HG03575 (cell line): ENCODE results near the gene RPL37.
"Not testable (repeated sequence)": the region's sequence is repeated elsewhere in the genome, so short reads cannot be mapped to it uniquely, and the experiment has no call there.

Experiments used
- ATAC-seq: cut with Tn5 transposase; IDR thresholded peaks from one replicate; pipeline ENCODE4 v1.9.1; 2021; ENCODE audit not compliant: unreplicated experiment, insufficient number of reproducible peaks, low FRiP score; ENCODE audit errors: extremely low read depth

Gene RPL37

GRCh38 chr5:40801771-40802562 is 33.1 kb downstream of the RPL37 start:
- ATAC-seq, result no peak

- ATAC-seq, result no peak
Observed at GRCh38 chr5:40799258-40799657, 35.8 kb downstream of the RPL37 start.

- no peak for ATAC-seq
Observed at GRCh38 chr5:40798801-40799210, 36.2 kb downstream of the RPL37 start.

GRCh38 chr5:40798012-40798800 is 36.8 kb downstream of the RPL37 start, which contains the start of gene PRKAA1:
PRKAA1 (minus strand) TSS chr5:40798374; CDS start chr5:40798189, 185 bp downstream.
- peak; percentile 67 for ATAC-seq

- peak; percentile 19 for ATAC-seq
Observed at GRCh38 chr5:40797273-40798011, 37.6 kb downstream of the RPL37 start.

- no peak for ATAC-seq
Observed at GRCh38 chr5:40796487-40796889, 38.5 kb downstream of the RPL37 start.

GRCh38 chr5:40794877-40795276 is 40.1 kb downstream of the RPL37 start:
- ATAC-seq, result not testable (repeated sequence)

- ATAC-seq, result not testable (repeated sequence)
Observed at GRCh38 chr5:40794340-40794739, 40.7 kb downstream of the RPL37 start.

GRCh38 chr5:40792691-40793090 is 42.3 kb downstream of the RPL37 start:
- ATAC-seq, result not testable (repeated sequence)

- no peak for ATAC-seq
Observed at GRCh38 chr5:40791715-40792139, 43.3 kb downstream of the RPL37 start.

- no peak for ATAC-seq
Observed at GRCh38 chr5:40790947-40791593, 44.0 kb downstream of the RPL37 start.

- ATAC-seq, result not testable (repeated sequence)
Observed at GRCh38 chr5:40788941-40789340, 46.1 kb downstream of the RPL37 start.

GRCh38 chr5:40787986-40788385 is 47.0 kb downstream of the RPL37 start:
- no peak for ATAC-seq

GRCh38 chr5:40786664-40787063 is 48.4 kb downstream of the RPL37 start:
- not testable (repeated sequence) for ATAC-seq

GRCh38 chr5:40784916-40785315 is 50.1 kb downstream of the RPL37 start:
- ATAC-seq, result no peak

- no peak for ATAC-seq
Observed at GRCh38 chr5:40784027-40784653, 50.9 kb downstream of the RPL37 start.

- no peak for ATAC-seq
Observed at GRCh38 chr5:40781843-40782409, 53.1 kb downstream of the RPL37 start.

GRCh38 chr5:40780858-40781257 is 54.2 kb downstream of the RPL37 start:
- no peak for ATAC-seq
